ENCODE data around the gene LRBA. TPM values are rescaled to one million over a fixed set of nuclear protein-coding genes. Genes with fewer than 3 reads are reported as not detected.
A peak's percentile ranks its signal among the peaks of the same experiment; 100 is the strongest.

The LRBA gene
- total and polyA plus RNA-seq, 9 of the 15 experiments (the other 6 are each of a cell fraction or from before 2014, with no cell fraction given), result 24.2 to 88.7 (median 59.7) TPM

- Histone ChIP-seq H3K4me1 (replicated peaks in 1 of 2; ENCODE audit: control insufficient read depth in 2 of 2, insufficient read depth in 2 of 2, low read length in 2 of 2) (peaks cover 0 to 14% of the 10 kb centered on the region in 2 experiments; a peak in 1 of 5 replicates), H3K4me3 (no peak overlapping the region), H3K9ac (ENCODE audit: insufficient read depth in 1 of 2, low read depth in 2 of 2, low read length in 2 of 2) (no peak overlapping the region), H3K36me3 (ENCODE audit: control insufficient read depth, insufficient read depth, low read length) (no peaks in the 10 kb centered on the region), H3K27ac (ENCODE audit: extremely low read depth, low read depth, low read length) (peak overlapping the region; percentile 0; the same call in 1 of the 3 replicates), H3K4me2 (ENCODE audit: insufficient read depth, low read length) (no peak overlapping the region), H3K9me1 (ENCODE audit: control insufficient read depth, insufficient read depth, low read length) (no peaks in the 10 kb centered on the region), H3K27me3 (ENCODE audit: control insufficient read depth in 2 of 2, insufficient read depth in 2 of 2, low read length in 2 of 2) (no peaks in the 10 kb centered on the region), H4K20me1 (replicated peaks; ENCODE audit: control insufficient read depth, insufficient read depth, low read length) (no peaks in the 10 kb centered on the region), H3K9me3 (replicated peaks; ENCODE audit: control insufficient read depth, insufficient read depth, low read depth, low read length) (no peaks in the 10 kb centered on the region), H3K79me2 (ENCODE audit: control insufficient read depth, insufficient read depth, low read length) (no peaks in the 10 kb centered on the region), H2AFZ (ENCODE audit: low read depth, low read length) (no peak overlapping the region)
- intact Hi-C loops (cut with micrococcal nuclease), result no loop called here
- FAIRE-seq (peak; percentile 19), DNase-seq (ENCODE audit: extremely low read depth in 1 of 4, low spot score in 3 of 4) (no peak), ATAC-seq (peak; percentile 59)
- POLR2A ChIA-PET, result interaction anchor here (0.6 to 1.0 kb wide), 2 partner anchors 9 to 45 kb away, joined by 3 read pairs; no protein-coding TSS in a partner anchor
- CTCF ChIA-PET (ENCODE audit: low intra/inter-chr PET ratio), result no interaction called here
- BruUV-seq (replicated peaks), result no TSS peak
- in situ Hi-C loops (cut with MboI), result no loop called here
- no peak for TF ChIP-seq ATF1 (CRISPR knock-in tag; IDR thresholded peaks at IDR 0.05)
- TF ChIP-seq ATF1 (tag; IDR thresholded peaks at IDR 0.05), result no peak
- TF ChIP-seq ZNF324 (CRISPR knock-in tag; IDR thresholded peaks at IDR 0.05), result no peak
- TF ChIP-seq CBX8 (IDR thresholded peaks at IDR 0.05; ENCODE audit: borderline replicate concordance, extremely low read depth, low read depth, low read length, poor library complexity, severe bottlenecking), result no peak
- no peak for TF ChIP-seq POLR2B (IDR thresholded peaks at IDR 0.05; ENCODE audit: low read depth, partially characterized antibody)
- TF ChIP-seq, protein P1, sequence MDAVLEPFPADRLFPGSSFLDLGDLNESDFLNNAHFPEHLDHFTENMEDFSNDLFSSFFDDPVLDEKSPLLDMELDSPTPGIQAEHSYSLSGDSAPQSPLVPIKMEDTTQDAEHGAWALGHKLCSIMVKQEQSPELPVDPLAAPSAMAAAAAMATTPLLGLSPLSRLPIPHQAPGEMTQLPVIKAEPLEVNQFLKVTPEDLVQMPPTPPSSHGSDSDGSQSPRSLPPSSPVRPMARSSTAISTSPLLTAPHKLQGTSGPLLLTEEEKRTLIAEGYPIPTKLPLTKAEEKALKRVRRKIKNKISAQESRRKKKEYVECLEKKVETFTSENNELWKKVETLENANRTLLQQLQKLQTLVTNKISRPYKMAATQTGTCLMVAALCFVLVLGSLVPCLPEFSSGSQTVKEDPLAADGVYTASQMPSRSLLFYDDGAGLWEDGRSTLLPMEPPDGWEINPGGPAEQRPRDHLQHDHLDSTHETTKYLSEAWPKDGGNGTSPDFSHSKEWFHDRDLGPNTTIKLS (IDR thresholded peaks at IDR 0.05; ENCODE audit: borderline replicate concordance, low read depth), result no peak
- no peak for TF ChIP-seq KDM2B (CRISPR knock-in tag; IDR thresholded peaks at IDR 0.05)
- no peak for TF ChIP-seq ZMIZ1 (IDR thresholded peaks at IDR 0.05; ENCODE audit: low read depth in 2 of 2, low read length in 2 of 2)
- TF ChIP-seq, protein P2, sequence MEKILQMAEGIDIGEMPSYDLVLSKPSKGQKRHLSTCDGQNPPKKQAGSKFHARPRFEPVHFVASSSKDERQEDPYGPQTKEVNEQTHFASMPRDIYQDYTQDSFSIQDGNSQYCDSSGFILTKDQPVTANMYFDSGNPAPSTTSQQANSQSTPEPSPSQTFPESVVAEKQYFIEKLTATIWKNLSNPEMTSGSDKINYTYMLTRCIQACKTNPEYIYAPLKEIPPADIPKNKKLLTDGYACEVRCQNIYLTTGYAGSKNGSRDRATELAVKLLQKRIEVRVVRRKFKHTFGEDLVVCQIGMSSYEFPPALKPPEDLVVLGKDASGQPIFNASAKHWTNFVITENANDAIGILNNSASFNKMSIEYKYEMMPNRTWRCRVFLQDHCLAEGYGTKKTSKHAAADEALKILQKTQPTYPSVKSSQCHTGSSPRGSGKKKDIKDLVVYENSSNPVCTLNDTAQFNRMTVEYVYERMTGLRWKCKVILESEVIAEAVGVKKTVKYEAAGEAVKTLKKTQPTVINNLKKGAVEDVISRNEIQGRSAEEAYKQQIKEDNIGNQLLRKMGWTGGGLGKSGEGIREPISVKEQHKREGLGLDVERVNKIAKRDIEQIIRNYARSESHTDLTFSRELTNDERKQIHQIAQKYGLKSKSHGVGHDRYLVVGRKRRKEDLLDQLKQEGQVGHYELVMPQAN (IDR thresholded peaks at IDR 0.05; ENCODE audit: borderline replicate concordance), result no peak
- no peak for TF ChIP-seq KLF13 (tag; IDR thresholded peaks at IDR 0.05; ENCODE audit: borderline replicate concordance, low read depth)
- TF ChIP-seq, protein P3, sequence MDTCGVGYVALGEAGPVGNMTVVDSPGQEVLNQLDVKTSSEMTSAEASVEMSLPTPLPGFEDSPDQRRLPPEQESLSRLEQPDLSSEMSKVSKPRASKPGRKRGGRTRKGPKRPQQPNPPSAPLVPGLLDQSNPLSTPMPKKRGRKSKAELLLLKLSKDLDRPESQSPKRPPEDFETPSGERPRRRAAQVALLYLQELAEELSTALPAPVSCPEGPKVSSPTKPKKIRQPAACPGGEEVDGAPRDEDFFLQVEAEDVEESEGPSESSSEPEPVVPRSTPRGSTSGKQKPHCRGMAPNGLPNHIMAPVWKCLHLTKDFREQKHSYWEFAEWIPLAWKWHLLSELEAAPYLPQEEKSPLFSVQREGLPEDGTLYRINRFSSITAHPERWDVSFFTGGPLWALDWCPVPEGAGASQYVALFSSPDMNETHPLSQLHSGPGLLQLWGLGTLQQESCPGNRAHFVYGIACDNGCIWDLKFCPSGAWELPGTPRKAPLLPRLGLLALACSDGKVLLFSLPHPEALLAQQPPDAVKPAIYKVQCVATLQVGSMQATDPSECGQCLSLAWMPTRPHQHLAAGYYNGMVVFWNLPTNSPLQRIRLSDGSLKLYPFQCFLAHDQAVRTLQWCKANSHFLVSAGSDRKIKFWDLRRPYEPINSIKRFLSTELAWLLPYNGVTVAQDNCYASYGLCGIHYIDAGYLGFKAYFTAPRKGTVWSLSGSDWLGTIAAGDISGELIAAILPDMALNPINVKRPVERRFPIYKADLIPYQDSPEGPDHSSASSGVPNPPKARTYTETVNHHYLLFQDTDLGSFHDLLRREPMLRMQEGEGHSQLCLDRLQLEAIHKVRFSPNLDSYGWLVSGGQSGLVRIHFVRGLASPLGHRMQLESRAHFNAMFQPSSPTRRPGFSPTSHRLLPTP (IDR thresholded peaks at IDR 0.05; ENCODE audit: borderline replicate concordance, extremely low read depth, insufficient read length), result no peak
Observed at GRCh38 chr4:150368667-150369066, 646.4 kb downstream of the LRBA start.

All from K562 (cell line).